GM10847 (cell line): ENCODE data around the gene KIF26B.

ENCODE experiments used
- POLR2A ChIP-seq: IDR thresholded peaks from 2 replicates; pipeline ENCODE4 v1.6.1; 2011; ENCODE audit not compliant: insufficient read length; ENCODE audit errors: extremely low read depth

KIF26B gene

DNA sequence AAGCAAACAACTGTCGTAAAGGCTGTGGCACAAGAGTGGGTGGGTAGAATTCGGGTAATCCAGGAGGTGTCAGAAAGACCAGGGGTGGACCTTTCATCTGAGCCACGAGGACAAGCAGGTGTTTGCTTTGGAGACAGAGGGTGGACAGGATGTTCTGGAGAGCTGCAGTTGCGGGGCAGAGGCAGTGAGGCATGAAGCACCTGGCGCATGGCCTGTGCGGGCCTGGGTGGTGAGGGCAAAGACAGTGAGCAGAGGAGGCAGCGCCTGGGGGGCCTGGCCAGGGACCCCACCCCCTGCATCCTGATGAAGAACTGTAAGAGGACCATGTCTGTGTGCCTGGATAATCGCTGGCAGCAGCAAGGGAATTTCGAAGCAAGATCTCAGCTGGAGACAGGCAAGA lies 24.9 kb downstream of the KIF26B start:
- no peak for TF ChIP-seq POLR2A

DNA sequence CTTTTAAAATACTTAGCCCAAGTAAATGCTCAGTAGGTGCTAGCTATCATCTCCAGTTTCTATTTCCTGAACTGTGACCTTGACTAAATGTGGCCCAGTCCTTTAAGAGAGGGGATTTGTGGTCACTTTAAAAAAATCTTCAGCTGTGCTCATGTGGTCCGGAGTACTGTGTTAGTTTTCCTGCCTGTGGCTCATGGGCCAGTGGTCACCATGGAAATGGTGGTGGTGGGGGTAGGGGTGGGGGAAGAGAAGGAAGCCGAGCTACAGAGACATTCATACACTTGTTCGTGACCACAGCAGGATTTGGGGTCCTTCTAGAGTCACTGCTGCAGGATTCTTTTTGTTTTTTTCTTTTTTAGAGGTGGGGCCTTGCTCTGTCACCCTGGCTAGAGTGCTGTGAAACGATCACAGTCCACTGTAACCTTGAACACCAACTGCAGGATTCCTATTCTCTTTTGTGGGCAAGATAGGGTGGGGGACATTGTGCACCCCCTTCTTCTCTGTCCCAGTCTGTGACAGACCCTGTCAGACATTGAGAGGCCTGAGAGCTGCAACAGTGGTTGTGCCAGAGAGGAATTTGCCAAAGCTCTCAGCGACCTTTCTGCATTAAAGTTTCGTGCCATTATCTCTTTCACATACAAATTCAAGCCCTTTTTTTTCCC lies 25.8 kb downstream of the KIF26B start:
- no peak for TF ChIP-seq POLR2A

DNA sequence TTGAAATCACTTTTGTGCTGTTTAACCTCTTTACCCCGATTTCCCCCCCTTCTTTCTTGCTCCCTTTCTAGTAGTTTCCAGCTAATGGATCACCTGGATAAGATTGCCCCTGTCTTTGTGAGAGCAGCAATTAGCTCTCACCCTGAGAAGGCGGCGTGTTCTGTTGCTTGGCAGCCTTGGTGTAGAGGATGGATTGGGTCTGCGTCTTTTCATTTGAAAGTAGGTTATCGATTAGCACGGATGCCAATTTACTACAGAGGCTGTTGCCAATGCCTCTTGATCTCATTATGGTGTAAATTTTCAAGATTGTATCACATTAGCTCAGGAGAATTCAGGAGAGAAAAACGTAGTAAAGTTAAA lies 26.4 kb downstream of the KIF26B start:
- no peak for TF ChIP-seq POLR2A

DNA sequence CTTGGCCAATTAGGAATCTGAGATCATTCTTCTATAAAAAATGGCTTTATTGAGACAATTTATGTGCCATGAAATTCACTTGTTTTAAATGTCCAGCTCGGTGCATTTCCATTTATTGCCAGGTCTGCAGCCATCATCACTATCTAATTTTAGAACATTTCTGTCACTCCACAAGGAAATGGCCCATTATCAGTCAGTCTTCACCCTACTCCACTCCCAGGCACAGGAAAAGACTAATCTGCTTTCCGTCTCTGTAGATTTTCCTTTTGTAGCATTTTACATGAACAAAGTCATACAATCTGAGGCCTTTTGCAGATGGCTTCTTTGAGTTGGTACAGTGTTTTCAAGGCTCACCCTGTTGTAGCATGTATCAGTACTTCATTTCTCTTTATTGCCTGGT lies 27.2 kb downstream of the KIF26B start:
- TF ChIP-seq POLR2A = no peak

DNA sequence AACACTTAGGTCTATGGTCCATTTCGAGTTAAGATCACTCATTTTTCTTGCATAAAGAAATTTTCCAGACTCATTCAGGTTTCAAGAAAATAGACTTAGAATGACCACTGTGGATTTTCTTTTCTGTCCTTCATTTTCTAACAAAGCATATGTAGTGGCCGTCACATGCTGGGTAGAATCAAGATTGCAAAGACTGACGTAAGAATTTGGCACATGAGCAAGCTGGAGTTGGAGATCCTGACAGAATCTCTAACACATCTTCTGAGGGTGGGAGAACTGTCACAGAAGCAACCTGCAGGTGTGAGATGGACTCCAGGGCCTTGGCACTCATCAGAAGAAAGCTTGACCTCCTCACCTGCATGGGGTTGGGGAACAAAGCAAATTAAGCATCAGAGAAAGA lies 28.6 kb downstream of the KIF26B start:
- TF ChIP-seq POLR2A = no peak

DNA sequence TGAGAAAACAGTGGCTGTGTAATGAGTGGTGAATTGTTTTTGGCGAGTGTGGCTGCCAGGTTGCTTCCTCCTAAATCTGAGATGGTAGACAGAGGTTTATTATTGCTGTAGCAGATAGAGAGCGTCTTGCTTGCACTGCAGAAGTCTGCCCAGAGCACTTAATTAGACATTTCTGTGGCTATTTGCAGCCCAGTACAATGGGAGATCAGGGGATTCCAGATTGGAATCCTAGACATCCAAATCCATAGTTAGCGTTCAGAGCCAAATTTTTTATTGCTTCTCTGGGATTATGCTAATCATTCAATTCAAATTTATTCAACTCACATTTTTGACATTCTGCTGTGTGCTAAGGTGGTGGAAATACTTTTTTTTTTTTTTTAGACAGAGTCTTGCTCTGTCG lies 30.0 kb downstream of the KIF26B start:
- TF ChIP-seq POLR2A = no peak

DNA sequence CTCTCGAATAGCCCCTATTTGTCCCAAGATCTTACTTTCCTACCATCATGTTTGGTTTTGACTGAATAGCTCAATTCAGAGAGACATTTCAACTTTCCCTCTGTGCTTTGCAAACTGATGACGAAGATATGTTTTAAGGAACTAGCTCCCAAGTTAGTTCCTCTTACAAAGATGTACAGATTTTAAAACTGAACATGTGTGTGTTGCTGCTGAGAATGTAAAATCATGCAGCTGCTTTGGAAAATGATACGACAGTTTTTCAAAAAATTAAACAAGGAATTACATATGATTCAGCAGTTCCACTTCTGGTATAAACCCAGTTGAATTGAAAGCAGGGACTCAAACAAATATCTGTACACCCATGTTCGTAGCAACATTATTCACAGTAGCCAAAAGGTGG lies 33.6 kb downstream of the KIF26B start:
- TF ChIP-seq POLR2A = no peak

DNA sequence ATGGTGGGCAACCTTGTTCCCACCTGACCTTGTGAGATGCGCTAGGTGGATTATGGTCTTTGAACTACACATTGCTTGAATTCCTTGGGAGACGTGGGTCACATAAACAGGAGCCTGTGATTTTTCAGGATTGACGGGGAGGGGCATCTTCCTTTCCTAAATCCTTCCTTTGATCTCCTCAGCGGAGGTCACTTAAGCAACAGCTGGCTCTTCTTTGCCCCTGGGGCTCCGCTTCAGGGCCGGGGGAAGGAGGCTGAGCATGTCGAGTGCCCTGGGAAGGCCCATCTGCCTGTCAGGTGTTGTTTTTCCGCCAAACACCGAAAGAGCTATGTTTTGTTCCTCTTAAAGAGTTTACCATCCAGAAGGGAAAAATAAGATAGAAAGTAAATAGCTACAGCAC lies 40.6 kb downstream of the KIF26B start:
- no peak for TF ChIP-seq POLR2A

DNA sequence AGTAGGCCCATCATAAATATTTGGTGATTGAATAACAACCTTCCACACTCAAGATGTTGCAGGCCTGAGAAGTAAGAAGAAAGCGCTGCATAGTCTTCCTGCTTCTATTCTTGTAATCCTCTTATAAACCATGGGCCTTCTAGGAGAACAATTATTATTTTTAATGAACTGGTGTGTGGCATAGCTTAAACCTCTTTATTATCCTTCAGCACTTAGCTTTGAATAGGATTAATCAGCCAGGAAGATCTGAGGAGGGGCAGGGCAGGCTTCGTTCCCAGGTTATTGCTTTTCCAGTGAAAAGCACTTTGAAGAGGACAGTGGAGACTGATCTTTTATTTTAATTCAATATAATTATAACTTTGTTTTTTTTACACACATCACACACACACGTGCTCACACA lies 42.3 kb downstream of the KIF26B start:
- TF ChIP-seq POLR2A = no peak

DNA sequence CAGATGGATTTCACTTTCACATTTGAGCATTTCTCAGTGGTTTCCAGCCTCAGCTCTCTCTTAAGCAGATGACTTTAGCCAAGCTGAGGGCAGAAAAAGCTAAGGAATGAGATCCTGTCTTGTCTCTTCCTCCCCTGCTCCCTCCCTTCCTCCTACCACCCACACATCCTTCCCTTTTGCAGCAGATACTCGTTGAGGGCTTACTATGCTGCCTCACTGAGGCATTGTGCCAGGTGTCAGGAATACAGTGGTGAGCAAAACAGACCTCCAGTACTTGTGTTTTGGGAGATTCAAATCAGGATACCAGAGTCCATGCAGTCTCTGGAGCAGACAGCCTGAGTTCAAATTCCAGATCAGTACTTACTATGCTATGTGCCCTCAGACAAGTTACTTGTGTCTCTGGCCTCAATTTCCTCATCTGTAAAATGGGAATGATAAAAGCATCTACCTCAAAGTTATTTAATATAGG lies 43.2 kb downstream of the KIF26B start:
- TF ChIP-seq POLR2A = no peak

DNA sequence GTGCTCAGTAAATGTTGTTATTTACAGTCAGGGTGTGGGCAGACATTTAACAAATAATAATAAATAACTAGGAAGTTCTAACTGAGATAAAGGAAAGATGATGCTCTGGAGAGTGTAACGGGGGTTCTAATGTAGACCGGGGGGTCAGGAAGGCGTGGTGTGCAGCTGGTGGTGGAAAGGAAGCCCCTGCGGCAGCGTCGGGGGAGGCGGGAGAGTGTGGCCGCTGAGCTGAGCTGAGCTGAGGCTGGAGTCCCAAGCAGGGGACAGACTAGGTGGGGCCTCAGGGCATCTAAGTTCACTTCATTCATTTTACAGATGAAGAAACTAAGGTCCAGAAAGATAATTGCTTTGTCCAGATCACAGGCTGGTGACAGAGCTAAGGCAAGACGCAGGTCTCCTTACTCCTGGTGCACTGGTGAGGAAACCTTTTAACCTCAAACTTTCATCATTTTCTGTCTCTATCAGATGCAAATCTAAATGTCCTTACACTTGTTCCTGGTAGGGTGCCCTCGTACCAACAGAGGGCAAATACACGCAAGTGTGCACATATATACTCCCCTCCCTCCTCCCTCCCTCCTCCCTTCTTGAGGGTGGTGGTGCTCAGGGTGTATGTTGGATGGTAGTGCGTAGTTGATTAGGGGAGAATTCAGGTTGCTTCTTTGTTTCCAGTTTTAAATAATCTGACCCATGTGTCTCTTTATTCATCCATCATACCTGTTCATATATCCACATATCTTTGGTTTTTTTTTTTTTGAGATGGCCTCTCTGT lies 44.1 kb downstream of the KIF26B start:
- no peak for TF ChIP-seq POLR2A

DNA sequence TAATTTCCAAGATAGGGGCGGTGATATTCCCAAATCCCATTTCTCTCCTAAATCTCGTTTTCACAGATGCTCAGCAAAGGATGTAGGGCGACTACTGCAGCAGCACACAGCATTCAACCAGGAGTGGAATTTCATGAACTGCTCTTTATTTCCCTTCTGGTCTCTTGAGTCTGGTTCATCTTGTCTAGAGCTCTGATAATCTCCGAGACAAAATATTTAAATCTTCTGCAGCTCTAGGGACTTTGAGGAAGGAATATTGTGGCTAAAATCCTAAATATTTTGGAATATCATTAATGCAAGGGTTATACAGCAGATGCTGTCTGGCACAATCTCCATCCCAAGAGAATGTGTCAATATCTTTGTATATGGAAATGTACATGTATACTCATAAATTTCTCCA lies 45.4 kb downstream of the KIF26B start:
- no peak for TF ChIP-seq POLR2A

DNA sequence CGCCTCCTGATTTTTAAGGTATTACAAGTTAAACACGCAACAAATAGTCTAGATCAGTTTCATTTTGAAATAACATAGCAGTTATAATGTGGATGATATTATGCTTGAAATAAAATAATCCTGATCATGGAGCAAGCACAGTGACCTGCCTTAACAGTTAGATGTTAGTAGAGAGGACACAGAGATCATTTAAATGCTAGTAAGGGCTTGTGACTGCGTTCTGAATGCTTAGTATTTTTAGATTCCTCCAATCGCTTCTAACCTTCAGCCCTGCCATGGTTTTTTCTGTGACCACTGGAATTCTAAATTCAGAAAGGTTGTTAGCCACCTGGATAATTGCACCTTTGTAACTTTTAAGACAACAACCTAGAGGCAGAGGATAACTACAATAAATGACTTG lies 46.4 kb downstream of the KIF26B start:
- no peak for TF ChIP-seq POLR2A

DNA sequence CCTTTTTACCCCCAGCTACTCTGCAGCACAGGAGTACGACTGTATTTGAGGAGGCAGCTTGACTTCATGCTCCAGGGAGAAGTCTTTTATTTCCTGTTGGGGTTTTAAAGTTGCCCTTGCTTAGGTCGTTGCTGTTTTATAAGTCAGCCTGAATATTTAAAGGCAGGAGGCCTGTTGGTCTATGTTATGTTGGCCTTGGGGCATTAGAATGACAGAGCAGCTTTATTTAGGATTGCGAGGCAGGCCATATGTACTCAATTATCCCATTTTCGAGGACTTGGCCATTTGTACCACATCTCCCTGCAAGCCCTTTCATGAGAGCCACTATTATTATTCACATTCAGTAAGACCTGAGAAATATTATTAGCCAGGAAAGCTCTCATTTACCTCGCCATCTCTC lies 47.0 kb downstream of the KIF26B start:
- TF ChIP-seq POLR2A = no peak

DNA sequence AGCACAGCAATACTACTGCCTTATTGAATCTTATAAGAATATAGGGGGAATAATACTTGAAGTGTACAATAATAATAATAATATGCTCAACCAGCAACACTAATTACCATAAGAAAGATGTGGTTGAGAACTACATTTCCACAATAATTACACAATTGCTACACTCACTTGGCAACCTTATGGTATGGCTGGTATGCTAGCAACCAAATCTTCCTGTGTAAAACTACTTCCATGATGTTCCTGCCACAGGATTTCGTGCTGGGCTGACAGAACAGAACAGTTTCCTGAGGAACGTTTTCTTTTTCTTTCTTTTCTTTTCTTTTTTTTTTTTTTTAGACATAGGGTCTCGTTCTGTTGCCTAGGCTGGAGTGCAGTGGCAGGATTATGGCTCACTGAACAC lies 50.6 kb downstream of the KIF26B start:
- no peak for TF ChIP-seq POLR2A

DNA sequence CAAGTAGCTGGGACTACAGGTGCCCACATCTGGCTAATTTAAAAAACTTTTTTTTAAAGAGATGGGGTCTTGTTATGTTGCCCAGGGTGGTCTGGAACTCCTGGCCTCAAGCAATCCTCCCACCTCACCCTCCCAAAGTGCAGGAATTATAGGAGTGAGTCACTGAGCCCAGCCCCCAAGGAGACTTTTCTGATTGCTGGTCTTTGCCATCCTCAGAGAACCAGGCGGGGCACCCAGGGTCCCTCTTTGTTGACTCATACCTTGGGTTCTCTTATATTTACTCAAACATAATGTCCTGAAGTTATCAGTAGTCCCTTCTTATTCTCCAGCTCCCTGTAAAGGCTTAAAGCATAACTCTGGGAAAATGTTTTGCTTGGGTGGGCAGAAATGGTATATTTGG lies 51.1 kb downstream of the KIF26B start:
- no peak for TF ChIP-seq POLR2A
